ENCODE results near the gene RAD51C. TPM values are rescaled to one million over a fixed set of nuclear protein-coding genes. Genes with fewer than 3 reads are reported as not detected.
"Not testable (repeated sequence)": the region's sequence is repeated elsewhere in the genome, so short reads cannot be mapped to it uniquely, and the experiment has no call there.

The RAD51C gene
- total RNA-seq, 2 experiments from 2014 or later, result 73.3 to 76.8 TPM

DNA sequence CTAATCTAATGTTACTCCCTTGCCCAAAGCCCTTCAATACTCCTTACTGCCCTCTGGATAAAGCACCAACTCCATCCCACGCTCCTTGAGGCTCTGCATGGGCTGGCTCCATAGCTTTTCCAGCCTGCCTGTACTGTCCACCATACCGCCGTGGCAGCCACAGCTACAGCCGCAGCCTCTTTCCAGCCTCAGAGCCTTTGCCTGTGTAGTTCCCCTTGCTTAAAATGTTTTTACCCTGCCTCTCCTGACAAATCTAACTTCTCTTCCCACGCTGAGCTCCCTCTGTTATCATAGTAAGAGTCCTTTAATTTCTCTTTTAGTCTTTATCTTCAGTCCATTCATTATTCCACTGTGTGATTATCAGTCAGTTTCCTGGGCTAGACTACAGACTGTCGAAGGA, 22.5 kb upstream of the RAD51C start:
- Mint-ChIP-seq H3K9me3 (no peaks in the 10 kb centered on the region), H3K4me3 (no peak overlapping the region), H3K4me1 (ENCODE audit: low read depth) (peaks cover 7% of the 10 kb centered on the region), H3K27ac (no peak overlapping the region), H3K27me3 (peaks cover 10% of the 10 kb centered on the region), H3K36me3 (ENCODE audit: low read depth) (no peaks in the 10 kb centered on the region)
- POLR2A ChIA-PET, result interaction anchor here (2.6 to 4.7 kb wide), 3 partner anchors 11 to 37 kb away, joined by 10 to 24 read pairs (median 18); partner anchors contain the start of gene RAD51C
- TF ChIP-seq, protein P1, sequence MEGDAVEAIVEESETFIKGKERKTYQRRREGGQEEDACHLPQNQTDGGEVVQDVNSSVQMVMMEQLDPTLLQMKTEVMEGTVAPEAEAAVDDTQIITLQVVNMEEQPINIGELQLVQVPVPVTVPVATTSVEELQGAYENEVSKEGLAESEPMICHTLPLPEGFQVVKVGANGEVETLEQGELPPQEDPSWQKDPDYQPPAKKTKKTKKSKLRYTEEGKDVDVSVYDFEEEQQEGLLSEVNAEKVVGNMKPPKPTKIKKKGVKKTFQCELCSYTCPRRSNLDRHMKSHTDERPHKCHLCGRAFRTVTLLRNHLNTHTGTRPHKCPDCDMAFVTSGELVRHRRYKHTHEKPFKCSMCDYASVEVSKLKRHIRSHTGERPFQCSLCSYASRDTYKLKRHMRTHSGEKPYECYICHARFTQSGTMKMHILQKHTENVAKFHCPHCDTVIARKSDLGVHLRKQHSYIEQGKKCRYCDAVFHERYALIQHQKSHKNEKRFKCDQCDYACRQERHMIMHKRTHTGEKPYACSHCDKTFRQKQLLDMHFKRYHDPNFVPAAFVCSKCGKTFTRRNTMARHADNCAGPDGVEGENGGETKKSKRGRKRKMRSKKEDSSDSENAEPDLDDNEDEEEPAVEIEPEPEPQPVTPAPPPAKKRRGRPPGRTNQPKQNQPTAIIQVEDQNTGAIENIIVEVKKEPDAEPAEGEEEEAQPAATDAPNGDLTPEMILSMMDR (IDR thresholded peaks at IDR 0.05), result no peak
- DNase-seq (no peak), ATAC-seq (no peak)
- intact Hi-C loops (cut with micrococcal nuclease), result no loop called here
- CTCF ChIA-PET, result interaction anchor here (1.0 to 1.2 kb wide), 3 partner anchors 10 to 420 kb away, joined by 3 to 4 read pairs (median 3); no protein-coding TSS in a partner anchor

DNA sequence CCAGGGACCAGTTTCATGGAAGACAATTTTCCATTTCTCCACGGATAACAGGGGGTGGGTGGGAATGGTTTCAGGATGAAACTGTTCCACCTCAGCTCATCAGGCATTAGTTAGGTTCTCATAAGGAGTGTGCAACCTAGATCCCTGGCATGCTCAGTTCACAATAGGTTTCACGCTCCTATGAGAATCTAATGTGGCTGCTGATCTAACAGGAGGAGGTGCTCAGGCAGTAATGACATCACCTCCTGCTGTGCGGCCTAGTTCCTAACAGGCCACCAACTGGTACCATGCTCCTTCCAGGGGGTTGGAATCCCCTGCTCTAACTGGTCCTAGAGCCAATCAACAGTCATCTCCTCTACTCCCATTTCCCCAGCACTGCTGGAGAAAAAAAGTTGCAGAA, 20.4 kb upstream of the RAD51C start:
- CTCF ChIA-PET, result interaction anchor here (1.0 kb wide), 1 partner anchor 368 kb away, joined by 3 read pairs; no protein-coding TSS in a partner anchor
- H3K4me1 Mint-ChIP-seq (ENCODE audit: low read depth), result peaks cover 2% of the 10 kb centered on the region
- H3K9me3 Mint-ChIP-seq, result no peaks in the 10 kb centered on the region
- intact Hi-C loops (cut with micrococcal nuclease), result no loop called here
- H3K36me3 Mint-ChIP-seq (ENCODE audit: low read depth), result no peaks in the 10 kb centered on the region
- POLR2A ChIA-PET, result interaction anchor here (1.2 to 4.7 kb wide), 3 partner anchors 13 to 41 kb away, joined by 4 to 24 read pairs (median 18); no protein-coding TSS in a partner anchor
- H3K4me3 Mint-ChIP-seq, result no peak overlapping the region
- H3K27ac Mint-ChIP-seq, result no peak overlapping the region
- no peak for ATAC-seq
- DNase-seq, result no peak
- TF ChIP-seq, protein P1 (IDR thresholded peaks at IDR 0.05), result no peak
- peaks cover 9% of the 10 kb centered on the region for H3K27me3 Mint-ChIP-seq

DNA sequence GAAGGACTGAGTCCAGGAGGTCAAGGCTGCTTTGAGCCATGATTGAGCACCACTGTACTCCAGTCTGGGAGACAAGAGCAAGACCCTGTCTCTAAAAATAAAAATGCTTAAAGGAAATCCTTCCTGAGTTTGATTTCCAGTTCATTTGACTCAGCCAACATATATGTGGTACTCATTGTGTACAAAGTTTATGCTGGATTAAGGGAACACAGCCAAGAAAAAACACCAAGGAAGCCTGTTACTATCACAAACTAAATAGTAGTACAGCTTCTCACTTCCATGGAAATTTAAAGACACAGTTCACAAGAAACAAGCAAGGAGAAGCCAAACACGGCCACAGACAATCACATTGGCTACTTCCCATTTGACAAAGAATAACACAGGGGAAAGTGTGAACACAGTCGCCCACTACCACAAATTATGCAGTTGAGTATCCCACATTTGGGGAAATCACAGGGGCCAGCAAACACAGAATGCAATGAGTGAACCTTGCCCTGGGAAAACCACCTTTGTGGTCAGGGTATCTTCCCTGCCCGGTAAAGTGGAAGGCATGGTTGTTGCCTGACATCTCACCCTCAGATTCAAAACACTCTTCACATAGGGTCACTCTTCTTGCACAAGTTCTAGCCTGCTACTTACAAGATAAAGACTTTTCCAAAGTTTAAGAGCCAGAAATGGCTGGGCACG, 15.1 kb upstream of the RAD51C start:
- no peak overlapping the region for H3K4me3 Mint-ChIP-seq

DNA sequence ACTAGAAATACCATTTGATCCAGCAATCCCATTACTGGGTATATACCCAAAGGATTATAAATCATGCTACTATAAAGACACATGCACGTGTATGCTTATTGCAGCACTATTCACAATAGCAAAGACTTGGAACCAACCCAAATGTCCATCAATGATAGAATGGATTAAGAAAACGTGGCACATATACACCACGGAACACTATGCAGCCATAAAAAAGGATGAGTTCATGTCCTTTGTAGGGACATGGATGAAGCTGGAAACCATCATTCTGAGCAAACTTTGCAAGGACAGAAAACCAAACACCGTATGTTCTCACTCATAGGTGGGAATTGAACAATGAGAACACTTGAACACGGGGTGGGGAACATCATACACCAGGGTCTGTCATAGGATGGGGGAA, 14.1 kb upstream of the RAD51C start:
- intact Hi-C loops (cut with micrococcal nuclease); H3K4me1 Mint-ChIP-seq (ENCODE audit: low read depth); H3K27ac Mint-ChIP-seq; ATAC-seq; H3K27me3 Mint-ChIP-seq; CTCF ChIA-PET; H3K9me3 Mint-ChIP-seq; H3K36me3 Mint-ChIP-seq (ENCODE audit: low read depth); H3K4me3 Mint-ChIP-seq; DNase-seq: not testable (repeated sequence)
- POLR2A ChIA-PET, result interaction anchor here (0.6 kb wide), 1 partner anchor 46 kb away, joined by 3 read pairs; no protein-coding TSS in a partner anchor

More for the DNA sequence above, 15.1 kb upstream of the RAD51C start:
- Mint-ChIP-seq H3K36me3 (ENCODE audit: low read depth) (no peaks in the 10 kb centered on the region), H3K9me3 (no peaks in the 10 kb centered on the region), H3K27ac (no peak overlapping the region), H3K4me1 (ENCODE audit: low read depth) (no peaks in the 10 kb centered on the region), H3K27me3 (peaks cover 4% of the 10 kb centered on the region)
- ChIA-PET POLR2A (interaction anchor here (0.7 to 0.8 kb wide), 2 partner anchors 17 to 47 kb away, joined by 3 read pairs; no protein-coding TSS in a partner anchor), CTCF (no interaction called here)
- TF ChIP-seq, protein P1 (IDR thresholded peaks at IDR 0.05), result no peak
- intact Hi-C loops (cut with micrococcal nuclease), result no loop called here
- ATAC-seq, result no peak
- DNase-seq, result no peak

DNA sequence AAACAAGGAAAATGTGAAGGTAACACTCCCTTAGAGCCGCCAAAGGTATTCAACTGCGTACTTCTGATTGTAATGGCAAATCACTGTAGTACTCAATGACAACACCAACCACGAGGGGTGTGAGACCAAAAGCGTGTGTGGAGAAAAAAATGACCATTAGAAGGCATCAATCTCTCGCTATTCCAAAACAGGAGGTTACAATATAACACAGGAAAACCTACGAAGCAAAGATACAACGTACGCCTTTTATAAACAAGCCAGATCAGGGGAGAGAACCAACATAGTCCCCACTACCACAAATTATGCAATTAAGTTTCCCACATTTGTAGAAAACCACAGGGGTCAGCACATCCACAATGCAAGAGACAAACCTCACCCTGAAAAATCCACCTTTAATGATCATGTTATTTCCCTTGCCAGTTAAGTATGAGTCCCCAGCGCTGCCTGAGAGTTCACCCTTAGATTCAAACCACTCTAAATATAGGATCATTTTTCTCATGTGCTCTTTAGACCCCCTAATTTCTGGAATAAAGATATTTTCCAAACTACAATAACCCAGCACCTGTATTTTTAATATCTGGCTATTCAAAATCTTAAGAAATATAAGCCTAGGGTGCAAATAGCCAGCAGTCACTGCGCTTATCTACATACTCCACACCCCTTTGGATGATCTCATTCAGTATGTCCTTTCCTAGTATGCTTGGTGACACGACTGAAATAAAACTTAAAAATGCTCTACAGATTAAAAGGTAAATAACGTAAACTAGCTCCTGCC, 13.0 kb upstream of the RAD51C start:
- DNase-seq, result no peak
- ATAC-seq, result no peak
- Mint-ChIP-seq H3K9me3 (no peaks in the 10 kb centered on the region), H3K4me3 (no peak overlapping the region), H3K36me3 (ENCODE audit: low read depth) (no peaks in the 10 kb centered on the region), H3K27me3 (peaks cover 4% of the 10 kb centered on the region), H3K4me1 (ENCODE audit: low read depth) (no peaks in the 10 kb centered on the region), H3K27ac (no peak overlapping the region)
- ChIA-PET POLR2A (interaction anchor here (0.6 to 1.3 kb wide), 4 partner anchors 12 to 1311 kb away, joined by 3 to 4 read pairs (median 3); partner anchors contain the start of genes RAD51C and TEX14), CTCF (no interaction called here)
- TF ChIP-seq, protein P1 (IDR thresholded peaks at IDR 0.05), result no peak
- intact Hi-C loops (cut with micrococcal nuclease), result no loop called here
